GM21390 (cell line): Measurements from ENCODE around the gene ZFTA.
"Not testable (repeated sequence)": the region's sequence is repeated elsewhere in the genome, so short reads cannot be mapped to it uniquely, and the experiment has no call there.

Experiments used
- ATAC-seq: cut with Tn5 transposase; IDR thresholded peaks from one replicate; pipeline ENCODE4 v1.9.1; 2021; ENCODE audit not compliant: unreplicated experiment

The ZFTA gene

GRCh38 chr11:63768237-63769041 lies at the start of gene ZFTA:
Gene ZFTA, minus strand, starts transcription at chr11:63768775. Its CDS starts 153 bp downstream, at chr11:63768622.
- ATAC-seq = peak; percentile 54

GRCh38 chr11:63817758-63818498 lies 49.4 kb upstream of the ZFTA start:
- no peak for ATAC-seq

GRCh38 chr11:63816732-63817131 lies 48.2 kb upstream of the ZFTA start:
- no peak for ATAC-seq

GRCh38 chr11:63816166-63816565 lies 47.6 kb upstream of the ZFTA start:
- no peak for ATAC-seq

- no peak for ATAC-seq
These were observed 45.8 kb upstream of the ZFTA start for GRCh38 chr11:63814383-63814736.

GRCh38 chr11:63813563-63814382 lies 45.2 kb upstream of the ZFTA start:
- ATAC-seq = peak; percentile 32

- peak; percentile 76 for ATAC-seq
These were observed 44.5 kb upstream of the ZFTA start, which contains the start of gene SPINDOC for GRCh38 chr11:63813035-63813562. Gene SPINDOC, plus strand, starts transcription at chr11:63813456. Its CDS starts 231 bp downstream, at chr11:63813687.

GRCh38 chr11:63811522-63811921 lies 42.9 kb upstream of the ZFTA start:
- ATAC-seq = no peak

- not testable (repeated sequence) for ATAC-seq
These were observed 41.8 kb upstream of the ZFTA start for GRCh38 chr11:63810383-63810782.

- no peak for ATAC-seq
These were observed 37.4 kb upstream of the ZFTA start for GRCh38 chr11:63805844-63806415.

GRCh38 chr11:63804259-63804658 lies 35.7 kb upstream of the ZFTA start:
- ATAC-seq = no peak

GRCh38 chr11:63802637-63803414 lies 34.3 kb upstream of the ZFTA start:
- ATAC-seq = no peak

- ATAC-seq = no peak
These were observed 32.3 kb upstream of the ZFTA start for GRCh38 chr11:63800921-63801320.

GRCh38 chr11:63795066-63795465 lies 26.5 kb upstream of the ZFTA start:
- ATAC-seq = no peak

GRCh38 chr11:63793161-63793560 lies 24.6 kb upstream of the ZFTA start:
- ATAC-seq = no peak

- no peak for ATAC-seq
These were observed 23.1 kb upstream of the ZFTA start for GRCh38 chr11:63791495-63792167.

GRCh38 chr11:63785823-63786222 lies 17.2 kb upstream of the ZFTA start:
- no peak for ATAC-seq

GRCh38 chr11:63783925-63784592 lies 15.5 kb upstream of the ZFTA start:
- no peak for ATAC-seq

- no peak for ATAC-seq
These were observed 14.2 kb upstream of the ZFTA start for GRCh38 chr11:63782749-63783148.
